ENCODE data around the gene GZMA.
A peak's percentile ranks its signal among the peaks of the same experiment; 100 is the strongest.

GZMA gene

GRCh38 chr5:55110217-55110616 lies 7.8 kb downstream of the GZMA start:
- DNase-seq (ENCODE audit: low spot score) = no peak

- no peak for DNase-seq (ENCODE audit: low spot score)
Measured at GRCh38 chr5:55113327-55113726, 10.9 kb downstream of the GZMA start.

- no peak for DNase-seq (ENCODE audit: low spot score)
Measured at GRCh38 chr5:55114061-55114460, 11.6 kb downstream of the GZMA start.

- DNase-seq (ENCODE audit: low spot score) = no peak
Measured at GRCh38 chr5:55123365-55123764, 20.9 kb downstream of the GZMA start.

- peak; percentile 37 for DNase-seq (ENCODE audit: low spot score)
Measured at GRCh38 chr5:55134053-55134722, 31.7 kb downstream of the GZMA start.

- DNase-seq (ENCODE audit: low spot score) = no peak
Measured at GRCh38 chr5:55136521-55136920, 34.1 kb downstream of the GZMA start.

- no peak for DNase-seq (ENCODE audit: low spot score)
Measured at GRCh38 chr5:55140908-55141665, 38.6 kb downstream of the GZMA start.

- peak; percentile 36 for DNase-seq (ENCODE audit: low spot score)
Measured at GRCh38 chr5:55141945-55142690, 39.7 kb downstream of the GZMA start.

- no peak for DNase-seq (ENCODE audit: low spot score)
Measured at GRCh38 chr5:55143624-55144023, 41.2 kb downstream of the GZMA start.

- DNase-seq (ENCODE audit: low spot score) = no peak
Measured at GRCh38 chr5:55146080-55146479, 43.6 kb downstream of the GZMA start.

GRCh38 chr5:55146543-55147151 lies 44.2 kb downstream of the GZMA start:
- peak; percentile 90 for DNase-seq (ENCODE audit: low spot score)

- no peak for DNase-seq (ENCODE audit: low spot score)
Measured at GRCh38 chr5:55149308-55149795, 46.9 kb downstream of the GZMA start.

- no peak for DNase-seq (ENCODE audit: low spot score)
Measured at GRCh38 chr5:55151923-55152842, 49.7 kb downstream of the GZMA start.

GRCh38 chr5:55154873-55155272 lies 52.4 kb downstream of the GZMA start:
- DNase-seq (ENCODE audit: low spot score) = no peak

Measured in CD4-positive, alpha-beta T cell treated with Interleukin-2 at 100 ng/mL for 4 hours (primary cell).